ENCODE results near the gene CSF3R. TPM values are rescaled to one million over a fixed set of nuclear protein-coding genes. Genes with fewer than 3 reads are reported as not detected.
"Not testable (repeated sequence)": the region's sequence is repeated elsewhere in the genome, so short reads cannot be mapped to it uniquely, and the experiment has no call there.

The CSF3R gene
- total RNA-seq, 5 donors from 2014 or later (not counting 1 experiment from before 2014, with no cell fraction given), result 0.25 to 2.1 (median 1.8) TPM

DNA sequence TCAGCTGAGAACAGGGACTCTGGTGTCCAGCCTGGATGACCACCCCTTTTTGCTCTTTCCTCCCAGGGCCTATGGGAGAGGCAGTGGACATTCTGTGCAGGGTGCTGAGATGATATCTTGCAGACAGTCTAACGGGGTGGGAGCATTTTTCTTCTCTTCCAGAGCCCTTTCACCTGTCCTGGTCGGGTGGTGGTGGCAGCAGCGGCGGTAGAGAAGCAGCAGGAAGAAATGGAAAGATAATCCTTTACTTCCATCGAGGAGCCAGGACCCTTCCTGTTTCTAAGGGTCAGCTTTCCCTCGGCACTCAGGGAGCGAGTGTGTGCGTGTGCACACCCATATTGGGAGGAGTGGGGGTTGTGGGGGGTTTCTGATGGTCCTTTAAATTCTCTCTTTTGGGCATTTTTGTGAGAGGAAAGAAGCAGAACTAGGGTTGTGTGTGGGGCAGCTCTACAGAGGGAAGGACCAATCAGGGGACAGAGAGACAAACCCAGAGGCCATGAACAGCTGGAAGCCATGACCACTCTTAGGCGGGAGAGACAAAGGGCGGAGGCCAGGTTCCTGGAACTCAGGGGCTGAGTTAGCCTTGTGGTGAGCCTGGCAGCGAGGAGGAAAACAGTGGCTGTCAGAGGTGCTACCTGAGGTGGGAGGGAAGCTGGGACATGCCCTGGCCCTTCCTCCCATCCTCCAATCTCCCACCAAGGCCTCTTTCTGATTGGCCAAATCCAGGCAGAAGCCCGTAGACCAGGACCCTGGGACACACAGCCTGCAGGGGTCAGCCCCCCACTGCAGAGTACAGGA lies 31.2 kb upstream of the CSF3R start:
- DNase-seq (no peak), ATAC-seq (replicated peaks in 1 of 4) (no peak)
- no peaks in the 10 kb centered on the region for H3K4me1 Mint-ChIP-seq
- Histone ChIP-seq H3K27me3 (replicated peaks in 1 of 2; ENCODE audit: control insufficient read depth in 2 of 2, extremely low read depth in 1 of 2, insufficient read depth in 2 of 2, low read length in 1 of 2) (peaks cover 0 to 34% of the 10 kb centered on the region in 2 experiments), H3K9me3 (no peaks in the 10 kb centered on the region), H3K4me3 (ENCODE audit: control insufficient read depth in 1 of 2, extremely low read depth in 1 of 2, low read length in 1 of 2) (no peak overlapping the region), H3K4me1 (ENCODE audit: control insufficient read depth in 1 of 2, extremely low read depth in 1 of 2, insufficient read depth in 2 of 2, low read length in 2 of 2) (no peaks in the 10 kb centered on the region), H3K36me3 (ENCODE audit: control insufficient read depth in 2 of 2, extremely low read depth in 1 of 2, insufficient read depth in 1 of 2, low read length in 1 of 2) (no peaks in the 10 kb centered on the region), H3K27ac (ENCODE audit: low read length) (no peak overlapping the region)
- no peaks in the 10 kb centered on the region for H3K9me3 Mint-ChIP-seq
- CTCF ChIA-PET, result no interaction called here
- POLR2A ChIA-PET, result interaction anchor here in 1 of 2 donors (0.5 kb wide), 1 partner anchor 1004 kb away, joined by 4 read pairs; no protein-coding TSS in a partner anchor
- WGBS (ENCODE audit: insufficient coverage), result 75% methylated on average over 5 of the region's 12 CpGs
- H3K36me3 Mint-ChIP-seq, result no peaks in the 10 kb centered on the region
- no peak overlapping the region for H3K4me3 Mint-ChIP-seq
- H3K27me3 Mint-ChIP-seq, result peaks cover 4 to 12% of the 10 kb centered on the region in 2 donors
- no peak overlapping the region for H3K27ac Mint-ChIP-seq

DNA sequence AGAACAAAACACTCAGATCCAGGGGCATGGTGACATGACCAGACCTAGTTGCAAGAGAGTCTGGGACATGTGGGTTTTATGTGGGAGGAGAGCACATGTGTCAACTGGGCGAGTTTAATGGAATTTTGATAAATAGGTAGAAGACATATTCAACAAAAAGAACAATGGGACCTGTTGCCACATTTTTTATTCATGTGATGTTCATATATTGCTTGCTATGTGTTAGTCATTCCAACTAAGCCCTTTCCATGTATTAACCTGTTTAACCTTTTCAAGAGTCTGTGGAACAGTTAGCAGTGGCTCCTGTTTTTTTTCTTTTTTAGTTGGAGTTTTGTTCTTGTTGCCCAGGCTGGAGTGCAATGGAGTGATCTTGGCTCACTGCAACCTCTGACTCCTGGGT lies 30.1 kb upstream of the CSF3R start:
- POLR2A ChIA-PET, result no interaction called here

DNA sequence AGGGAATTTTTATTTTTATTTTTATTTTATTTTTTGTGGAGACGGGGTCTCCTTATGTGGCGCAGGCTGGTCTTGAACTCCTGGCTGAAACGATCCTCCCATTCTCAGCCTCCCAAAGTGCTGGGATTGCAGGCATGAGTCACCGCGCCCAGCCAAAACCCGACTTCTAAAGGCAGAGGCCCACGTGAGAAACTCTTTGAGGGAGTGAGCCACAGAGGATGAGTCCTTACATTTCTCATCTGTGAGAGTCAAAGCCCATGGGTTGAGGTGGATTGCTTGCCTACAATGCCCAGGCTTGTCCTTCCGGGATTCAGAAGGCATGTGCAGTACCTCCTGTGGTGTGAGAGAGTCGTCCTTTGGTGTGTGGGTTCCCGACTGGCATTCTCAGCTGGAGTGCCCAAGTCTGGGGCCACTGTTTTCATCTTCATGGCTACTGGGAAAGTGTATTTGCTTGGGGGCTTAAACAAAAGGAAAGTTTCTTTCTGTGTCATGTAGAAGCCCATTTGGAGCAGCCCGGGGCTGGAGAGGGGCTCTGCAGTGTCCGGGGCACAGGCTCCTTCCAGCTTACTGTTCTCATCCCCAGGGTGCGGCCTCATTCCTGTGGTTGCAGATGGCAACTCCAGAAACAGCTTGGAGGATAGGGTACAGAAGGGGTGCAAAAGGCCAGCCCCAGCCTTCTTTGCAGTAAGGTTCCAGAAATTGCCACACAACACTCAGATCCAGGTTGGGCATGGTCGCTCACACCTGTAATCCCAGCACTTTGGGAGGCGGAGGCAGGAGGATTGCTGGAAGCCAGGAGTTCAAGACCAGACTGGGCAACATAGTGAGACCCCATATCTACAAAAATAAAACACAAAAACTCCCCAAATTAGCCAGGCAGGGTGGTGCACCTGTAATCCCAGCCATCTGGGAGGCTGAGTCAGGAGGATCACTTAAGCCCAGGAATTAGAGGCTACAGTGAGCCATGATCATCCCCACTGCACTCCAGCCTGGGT lies 29.4 kb upstream of the CSF3R start:
- Histone ChIP-seq H3K9me3 (no peaks in the 10 kb centered on the region), H3K27ac (ENCODE audit: low read length) (no peak overlapping the region), H3K4me1 (ENCODE audit: control insufficient read depth in 1 of 2, extremely low read depth in 1 of 2, insufficient read depth in 2 of 2, low read length in 2 of 2) (no peaks in the 10 kb centered on the region), H3K27me3 (replicated peaks in 1 of 2; ENCODE audit: control insufficient read depth in 2 of 2, extremely low read depth in 1 of 2, insufficient read depth in 2 of 2, low read length in 1 of 2) (peaks cover 0 to 48% of the 10 kb centered on the region in 2 experiments), H3K36me3 (ENCODE audit: control insufficient read depth in 2 of 2, extremely low read depth in 1 of 2, insufficient read depth in 1 of 2, low read length in 1 of 2) (no peaks in the 10 kb centered on the region), H3K4me3 (ENCODE audit: control insufficient read depth in 1 of 2, extremely low read depth in 1 of 2, low read length in 1 of 2) (no peak overlapping the region)
- 67% methylated on average over 9 of the region's 15 CpGs for WGBS (ENCODE audit: insufficient coverage)
- DNase-seq, result no peak
- H3K4me3 Mint-ChIP-seq, result no peak overlapping the region
- ChIA-PET CTCF (no interaction called here), POLR2A (no interaction called here)
- H3K4me1 Mint-ChIP-seq, result no peaks in the 10 kb centered on the region
- H3K9me3 Mint-ChIP-seq, result no peaks in the 10 kb centered on the region
- H3K27ac Mint-ChIP-seq, result no peak overlapping the region
- H3K36me3 Mint-ChIP-seq, result no peaks in the 10 kb centered on the region
- ATAC-seq (replicated peaks in 1 of 4), result no peak
- peaks cover 11 to 25% of the 10 kb centered on the region in 2 donors for H3K27me3 Mint-ChIP-seq

More for the DNA sequence above, 30.1 kb upstream of the CSF3R start:
- CTCF ChIA-PET, result no interaction called here
- Histone ChIP-seq H3K27me3 (replicated peaks in 1 of 2; ENCODE audit: control insufficient read depth in 2 of 2, extremely low read depth in 1 of 2, insufficient read depth in 2 of 2, low read length in 1 of 2) (peaks cover 0 to 41% of the 10 kb centered on the region in 2 experiments), H3K27ac (ENCODE audit: low read length) (no peak overlapping the region), H3K4me1 (ENCODE audit: control insufficient read depth in 1 of 2, extremely low read depth in 1 of 2, insufficient read depth in 2 of 2, low read length in 2 of 2) (no peaks in the 10 kb centered on the region), H3K36me3 (ENCODE audit: control insufficient read depth in 2 of 2, extremely low read depth in 1 of 2, insufficient read depth in 1 of 2, low read length in 1 of 2) (no peaks in the 10 kb centered on the region), H3K9me3 (no peaks in the 10 kb centered on the region), H3K4me3 (ENCODE audit: control insufficient read depth in 1 of 2, extremely low read depth in 1 of 2, low read length in 1 of 2) (no peak overlapping the region)
- Mint-ChIP-seq H3K4me1 (no peaks in the 10 kb centered on the region), H3K27ac (no peak overlapping the region), H3K4me3 (no peak overlapping the region), H3K27me3 (peaks cover 4 to 19% of the 10 kb centered on the region in 2 donors), H3K36me3 (no peaks in the 10 kb centered on the region), H3K9me3 (no peaks in the 10 kb centered on the region)
- WGBS (ENCODE audit: insufficient coverage), result no CpG with 5 or more reads among the region's 1 CpG
- ATAC-seq (replicated peaks in 1 of 4) (no peak), DNase-seq (no peak)

DNA sequence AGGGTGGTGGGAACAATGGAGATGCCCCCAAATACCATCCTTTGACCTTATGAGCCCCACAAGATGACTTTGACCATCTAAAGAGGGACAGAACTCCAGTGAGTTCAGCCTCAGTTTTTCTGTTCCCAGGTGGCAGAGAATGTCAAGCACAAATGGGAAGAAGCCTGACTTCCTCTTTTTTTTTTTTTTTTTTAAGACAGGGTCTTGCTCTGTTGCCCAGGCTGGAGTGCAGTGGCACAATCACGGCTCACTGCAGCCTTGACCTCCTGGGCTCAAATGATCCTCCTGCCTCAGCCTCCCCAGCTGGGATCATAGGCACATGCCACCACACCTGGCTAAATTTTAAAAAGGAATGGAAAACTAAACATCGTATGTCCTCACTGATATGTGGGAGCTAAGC lies 28.5 kb upstream of the CSF3R start:
- H3K4me1 Mint-ChIP-seq; H3K4me3 Mint-ChIP-seq; POLR2A ChIA-PET; DNase-seq; H3K4me1 ChIP-seq (ENCODE audit: control insufficient read depth in 1 of 2, extremely low read depth in 1 of 2, insufficient read depth in 2 of 2, low read length in 2 of 2); H3K27ac Mint-ChIP-seq; CTCF ChIA-PET; H3K9me3 ChIP-seq; H3K9me3 Mint-ChIP-seq; H3K4me3 ChIP-seq (ENCODE audit: control insufficient read depth in 1 of 2, extremely low read depth in 1 of 2, low read length in 1 of 2); H3K36me3 Mint-ChIP-seq; ATAC-seq (replicated peaks in 1 of 4); H3K27ac ChIP-seq (ENCODE audit: low read length); H3K36me3 ChIP-seq (ENCODE audit: control insufficient read depth in 2 of 2, extremely low read depth in 1 of 2, insufficient read depth in 1 of 2, low read length in 1 of 2): not testable (repeated sequence)
- peaks cover 0 to 47% of the 10 kb centered on the region in 2 experiments for H3K27me3 ChIP-seq (replicated peaks in 1 of 2; ENCODE audit: control insufficient read depth in 2 of 2, extremely low read depth in 1 of 2, insufficient read depth in 2 of 2, low read length in 1 of 2)
- WGBS (ENCODE audit: insufficient coverage), result no CpG with 5 or more reads among the region's 2 CpGs
- peaks cover 19 to 33% of the 10 kb centered on the region in 2 donors for H3K27me3 Mint-ChIP-seq

DNA sequence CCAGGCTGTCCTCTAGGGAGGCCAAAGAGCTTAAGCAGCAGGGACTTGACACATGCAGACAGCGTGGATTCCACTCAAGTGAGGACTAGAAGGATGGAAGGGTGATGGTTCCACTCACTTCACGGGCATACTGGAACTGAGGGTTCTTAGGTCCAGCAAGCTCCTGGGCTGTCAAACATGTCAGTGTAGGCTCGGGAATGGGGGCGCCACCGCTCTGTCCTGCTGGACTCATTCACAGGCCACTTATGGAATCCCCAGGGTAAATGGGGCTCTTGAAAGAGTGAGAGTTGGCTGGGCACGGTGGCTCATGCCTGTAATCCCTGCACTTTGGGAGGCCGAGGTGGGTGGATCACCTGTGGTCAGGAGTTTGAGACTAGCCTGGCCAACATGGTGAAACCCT lies 27.7 kb upstream of the CSF3R start:
- DNase-seq, result no peak
- Histone ChIP-seq H3K36me3 (ENCODE audit: control insufficient read depth in 2 of 2, extremely low read depth in 1 of 2, insufficient read depth in 1 of 2, low read length in 1 of 2) (no peaks in the 10 kb centered on the region), H3K4me1 (ENCODE audit: control insufficient read depth in 1 of 2, extremely low read depth in 1 of 2, insufficient read depth in 2 of 2, low read length in 2 of 2) (no peaks in the 10 kb centered on the region), H3K4me3 (ENCODE audit: control insufficient read depth in 1 of 2, extremely low read depth in 1 of 2, low read length in 1 of 2) (no peak overlapping the region), H3K27ac (ENCODE audit: low read length) (no peak overlapping the region), H3K27me3 (replicated peaks in 1 of 2; ENCODE audit: control insufficient read depth in 2 of 2, extremely low read depth in 1 of 2, insufficient read depth in 2 of 2, low read length in 1 of 2) (peaks cover 0 to 52% of the 10 kb centered on the region in 2 experiments), H3K9me3 (no peaks in the 10 kb centered on the region)
- Mint-ChIP-seq H3K4me1 (no peaks in the 10 kb centered on the region), H3K27me3 (peaks cover 19 to 34% of the 10 kb centered on the region in 2 donors), H3K27ac (no peak overlapping the region), H3K9me3 (no peaks in the 10 kb centered on the region), H3K36me3 (no peaks in the 10 kb centered on the region), H3K4me3 (no peak overlapping the region)
- 78% methylated on average over 5 of the region's 7 CpGs for WGBS (ENCODE audit: insufficient coverage)
- ChIA-PET CTCF (no interaction called here), POLR2A (no interaction called here)
- ATAC-seq (replicated peaks in 1 of 4), result no peak

DNA sequence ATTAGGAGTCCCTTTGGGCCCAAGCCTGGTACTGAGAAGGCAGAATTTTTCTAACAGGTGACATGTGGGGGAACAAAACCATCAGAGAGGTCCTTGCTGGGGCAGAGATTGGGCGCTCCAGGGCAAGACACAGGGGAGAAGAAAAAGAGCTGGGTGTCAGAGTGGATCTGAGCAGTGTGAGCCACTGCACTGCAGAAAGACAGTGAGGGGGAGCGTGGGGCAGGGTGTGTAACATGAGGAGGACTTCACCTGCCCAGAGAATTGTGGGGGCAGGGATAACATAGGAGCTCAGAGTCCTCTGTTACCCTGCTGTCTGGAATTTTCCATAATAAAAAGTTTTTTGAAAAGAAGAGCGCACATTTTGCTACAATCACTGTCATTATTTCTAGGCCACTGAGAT lies 25.5 kb upstream of the CSF3R start:
- no peak overlapping the region for H3K4me3 ChIP-seq (ENCODE audit: control insufficient read depth in 1 of 2, extremely low read depth in 1 of 2, low read length in 1 of 2)
- ChIA-PET POLR2A (no interaction called here), CTCF (no interaction called here)
- no peak for DNase-seq
- H3K36me3 ChIP-seq (ENCODE audit: control insufficient read depth in 2 of 2, extremely low read depth in 1 of 2, insufficient read depth in 1 of 2, low read length in 1 of 2), result no peaks in the 10 kb centered on the region
- no peaks in the 10 kb centered on the region for H3K4me1 Mint-ChIP-seq
- H3K27ac ChIP-seq (ENCODE audit: low read length), result no peak overlapping the region
- H3K4me1 ChIP-seq (ENCODE audit: control insufficient read depth in 1 of 2, extremely low read depth in 1 of 2, insufficient read depth in 2 of 2, low read length in 2 of 2), result no peaks in the 10 kb centered on the region
- no peaks in the 10 kb centered on the region for H3K9me3 ChIP-seq
- no peaks in the 10 kb centered on the region for H3K9me3 Mint-ChIP-seq
- H3K27me3 ChIP-seq (replicated peaks in 1 of 2; ENCODE audit: control insufficient read depth in 2 of 2, extremely low read depth in 1 of 2, insufficient read depth in 2 of 2, low read length in 1 of 2), result peaks cover 0 to 44% of the 10 kb centered on the region in 2 experiments
- no peak overlapping the region for H3K4me3 Mint-ChIP-seq
- H3K36me3 Mint-ChIP-seq, result no peaks in the 10 kb centered on the region
- peaks cover 19 to 42% of the 10 kb centered on the region in 2 donors for H3K27me3 Mint-ChIP-seq
- WGBS (ENCODE audit: insufficient coverage), result 77% methylated on average over 3 of the region's 3 CpGs
- ATAC-seq (replicated peaks in 1 of 4), result no peak
- H3K27ac Mint-ChIP-seq, result no peak overlapping the region

Measured in T-cell (primary cell).